CD4-positive, alpha-beta T cell treated with Interleukin-6 at 100 ng/mL for 8 hours (primary cell): Measurements from ENCODE around the gene HSPG2.
"Not testable (repeated sequence)": the region's sequence is repeated elsewhere in the genome, so short reads cannot be mapped to it uniquely, and the experiment has no call there.

Experiments used
- DNase-seq: peaks from one replicate; pipeline ENCODE4 v3.0.0-alpha.2; 2020; ENCODE audit warnings: mixed read lengths, low spot score

The HSPG2 gene

DNA sequence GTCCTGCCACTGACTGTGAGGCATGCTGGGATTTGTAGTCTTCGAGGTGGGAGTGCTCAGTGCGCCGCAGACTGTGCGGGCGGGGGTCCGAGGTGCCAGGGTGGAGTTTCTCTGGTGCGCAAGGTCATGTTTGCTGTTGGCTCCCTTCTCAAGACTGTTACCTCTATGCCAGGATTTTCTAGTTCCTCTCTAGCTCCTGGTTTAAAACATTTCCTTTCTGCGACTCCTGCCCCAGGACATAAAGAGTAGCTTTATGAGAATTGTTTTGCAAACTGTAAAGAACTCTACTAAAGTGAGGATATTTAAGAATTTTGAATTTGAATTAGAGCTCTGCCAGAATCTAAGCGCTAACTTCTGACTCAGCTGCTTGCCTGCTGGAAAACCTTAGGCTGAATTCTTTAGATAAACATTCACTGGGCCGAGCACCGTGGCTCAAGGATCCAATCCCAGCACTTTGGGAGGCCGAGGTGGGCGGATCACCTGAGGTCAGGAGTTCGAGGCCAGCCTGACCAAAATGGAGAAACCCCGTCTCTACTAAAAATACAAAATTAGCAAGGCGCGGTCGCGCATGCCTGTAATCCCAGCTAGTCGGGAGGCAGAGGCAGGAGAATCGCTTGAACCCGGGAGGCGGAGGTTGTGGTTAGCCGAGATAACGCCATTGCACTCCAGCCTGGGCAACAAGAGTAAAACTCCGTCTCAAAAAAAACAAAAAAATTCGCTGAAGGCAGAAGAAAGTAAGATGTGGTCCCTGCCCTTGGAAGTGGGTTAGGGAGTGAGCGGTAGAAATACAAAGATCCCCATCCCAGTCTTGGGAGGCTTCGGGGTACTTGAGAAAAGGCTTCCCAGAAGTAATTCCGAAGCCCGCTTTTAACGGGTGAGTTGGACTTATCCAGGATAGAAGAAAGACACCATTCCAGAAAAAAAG, 153.2 kb downstream of the HSPG2 start:
- no peak for DNase-seq

DNA sequence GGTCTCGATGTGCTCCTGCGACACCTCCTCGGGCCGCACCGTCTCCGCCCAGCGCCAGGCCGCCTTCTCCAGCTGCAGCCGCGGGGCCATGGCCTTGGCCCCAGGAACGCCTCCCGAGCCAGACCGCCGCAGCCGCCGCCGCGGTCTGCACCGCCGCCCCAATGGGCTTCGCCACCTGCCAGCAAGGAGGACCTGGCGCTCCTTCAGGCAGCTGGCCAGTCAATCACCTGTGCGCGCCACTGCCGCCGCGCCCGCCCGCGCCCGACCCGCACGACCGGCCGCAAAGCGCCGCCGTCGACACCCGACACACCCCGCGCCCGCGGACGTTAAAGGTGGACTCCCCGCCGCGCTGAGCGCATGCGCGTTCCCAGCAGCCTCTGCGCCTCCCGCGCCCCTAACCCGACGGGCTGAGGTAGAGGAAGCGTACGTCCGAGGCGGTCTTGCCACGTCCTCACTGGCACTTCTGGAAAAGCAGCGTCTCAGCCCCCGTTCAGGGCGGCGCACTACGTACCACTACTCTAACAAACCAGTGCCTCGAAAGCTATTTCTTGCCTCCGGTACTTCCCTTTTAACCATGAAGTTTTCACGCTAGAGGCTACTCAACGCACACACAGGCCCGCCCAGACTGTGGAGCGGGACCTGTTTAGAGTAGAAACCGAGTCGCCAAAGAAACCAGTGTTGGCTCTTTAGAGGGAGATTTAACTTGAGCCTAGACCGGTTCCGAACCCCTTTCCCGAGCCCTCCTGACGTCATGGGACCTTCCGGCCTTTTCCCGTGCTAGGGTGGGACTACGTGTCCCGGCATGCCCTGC, 154.0 kb downstream of the HSPG2 start, which contains the start of gene USP48:
USP48 (minus strand) TSS at position 282 of the 811 bp plus-strand sequence; CDS start at position 90, 192 bp downstream.
- peak; percentile 97 for DNase-seq

DNA sequence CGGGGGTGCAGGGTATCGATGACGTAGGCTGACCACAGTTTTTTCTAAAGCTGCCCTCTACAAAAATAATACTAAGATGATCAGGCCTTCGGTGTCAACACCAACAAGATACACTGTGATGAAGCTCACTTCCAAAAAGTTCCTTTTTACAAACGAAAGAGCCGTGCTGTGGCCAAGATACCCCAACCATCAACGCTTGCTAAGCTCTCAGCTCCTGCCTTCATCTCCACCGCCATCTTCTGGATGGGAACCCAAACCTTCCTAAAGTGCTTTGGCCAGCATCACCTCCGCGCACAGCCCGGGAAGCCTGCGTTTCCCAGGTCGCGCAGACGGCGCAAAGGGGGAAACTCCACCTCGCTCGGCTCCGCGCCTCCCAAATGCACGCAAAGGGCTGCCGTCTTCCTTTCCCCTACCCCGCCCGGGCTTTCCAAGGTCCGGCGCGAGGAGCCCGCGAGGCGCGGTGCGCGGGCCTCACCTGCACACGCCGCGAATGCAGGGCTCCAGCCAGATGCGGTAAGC, 154.7 kb downstream of the HSPG2 start:
- peak; percentile 32 for DNase-seq

DNA sequence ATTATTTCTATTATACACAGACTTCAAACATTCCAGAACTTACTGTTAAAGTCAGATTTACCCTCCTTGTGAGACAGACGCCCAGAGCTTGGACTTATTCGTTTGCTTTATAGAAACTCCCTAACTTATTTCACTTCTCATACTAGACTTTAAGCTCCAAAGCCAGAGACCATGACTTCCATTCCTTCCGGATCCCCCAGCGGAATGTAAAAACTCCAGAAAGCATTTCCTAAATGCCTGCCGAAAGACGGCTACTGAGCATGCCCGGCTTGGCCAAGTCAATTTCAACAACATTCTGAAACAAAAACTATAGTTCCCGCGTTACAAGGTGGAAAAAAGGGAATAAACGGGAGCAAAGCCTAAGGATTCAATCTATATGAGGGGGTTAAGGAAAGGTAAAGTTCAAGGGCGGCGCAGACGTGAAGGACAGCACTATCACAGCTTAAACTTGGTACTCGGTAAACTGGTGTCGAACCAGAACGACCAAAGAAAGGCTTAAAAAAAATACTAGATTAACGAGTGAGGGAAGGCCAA, 155.2 kb downstream of the HSPG2 start:
- no peak for DNase-seq

DNA sequence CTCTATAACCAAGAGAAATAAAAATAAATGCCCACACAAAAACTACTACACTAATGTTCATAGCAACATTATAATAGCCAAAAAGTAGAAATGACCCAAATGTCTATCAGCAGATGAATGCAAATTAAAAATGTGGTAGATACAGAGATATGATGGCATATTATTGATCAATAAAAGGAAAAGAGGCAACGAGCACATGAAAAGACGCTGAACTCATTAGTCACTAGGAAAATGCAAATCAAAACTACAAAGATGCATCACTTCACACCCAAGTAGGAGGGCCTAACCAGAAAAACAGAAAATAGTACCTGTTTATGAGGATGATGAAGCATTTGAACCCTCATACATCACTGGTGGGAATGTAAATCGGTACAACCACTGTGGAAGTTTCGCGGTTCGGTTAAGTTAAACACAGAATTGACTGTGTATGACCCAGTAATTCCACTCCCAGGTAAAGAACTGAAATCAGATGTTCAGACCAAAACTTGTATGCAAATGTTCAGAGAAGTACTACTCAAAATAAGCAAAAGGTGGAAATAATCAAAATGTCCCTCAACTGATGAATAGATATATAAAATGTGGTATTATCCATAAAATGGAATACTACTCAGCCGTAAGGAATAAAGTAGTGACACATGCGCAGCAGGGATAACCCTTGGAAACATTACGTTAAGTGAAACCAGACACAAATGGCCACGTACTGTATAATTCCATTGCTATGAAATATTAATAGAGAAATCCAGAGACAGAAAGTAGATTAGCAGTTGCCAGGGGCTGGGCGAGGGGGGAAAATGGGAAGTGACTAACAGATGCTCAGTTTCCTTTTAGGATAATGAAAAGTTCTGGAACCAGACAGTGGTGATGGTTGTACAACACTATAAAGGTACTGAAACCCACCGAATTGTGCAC, 157.2 kb downstream of the HSPG2 start:
- DNase-seq: no peak

DNA sequence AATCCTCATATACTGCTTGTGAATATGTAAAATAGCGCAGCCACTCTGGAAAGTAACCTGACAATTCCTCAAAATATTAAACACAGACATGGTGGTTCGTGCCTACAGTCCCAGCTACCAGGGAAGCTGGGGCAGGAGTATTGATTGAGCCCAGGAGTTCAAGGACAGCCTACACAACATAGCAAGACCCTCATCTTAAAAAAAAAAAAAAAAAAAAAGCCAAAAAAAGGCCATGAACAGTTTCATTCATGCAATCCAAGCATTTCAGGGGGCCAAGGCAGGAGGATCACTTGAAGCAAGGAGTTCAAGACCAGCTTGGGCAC, 158.7 kb downstream of the HSPG2 start:
- DNase-seq: no peak

DNA sequence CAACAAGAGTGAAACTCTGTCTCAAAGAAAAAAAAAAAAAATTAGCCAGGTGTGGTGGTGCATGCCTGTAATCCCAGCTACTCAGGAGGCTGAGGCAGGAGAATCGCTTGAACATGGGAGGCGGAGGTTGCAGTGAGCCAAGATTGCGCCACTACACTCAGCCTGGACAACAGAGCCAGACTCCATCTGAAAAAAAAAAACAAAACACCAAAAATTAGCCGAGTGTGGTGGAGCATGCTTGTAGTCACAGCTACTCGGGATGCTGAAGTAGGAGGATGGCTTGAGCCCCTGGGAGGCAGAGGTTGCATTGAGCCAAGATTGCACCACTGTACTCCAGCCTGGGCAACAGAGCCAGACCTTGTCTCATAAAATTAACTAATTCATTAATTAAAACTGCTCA, 160.2 kb downstream of the HSPG2 start:
- DNase-seq: not testable (repeated sequence)

DNA sequence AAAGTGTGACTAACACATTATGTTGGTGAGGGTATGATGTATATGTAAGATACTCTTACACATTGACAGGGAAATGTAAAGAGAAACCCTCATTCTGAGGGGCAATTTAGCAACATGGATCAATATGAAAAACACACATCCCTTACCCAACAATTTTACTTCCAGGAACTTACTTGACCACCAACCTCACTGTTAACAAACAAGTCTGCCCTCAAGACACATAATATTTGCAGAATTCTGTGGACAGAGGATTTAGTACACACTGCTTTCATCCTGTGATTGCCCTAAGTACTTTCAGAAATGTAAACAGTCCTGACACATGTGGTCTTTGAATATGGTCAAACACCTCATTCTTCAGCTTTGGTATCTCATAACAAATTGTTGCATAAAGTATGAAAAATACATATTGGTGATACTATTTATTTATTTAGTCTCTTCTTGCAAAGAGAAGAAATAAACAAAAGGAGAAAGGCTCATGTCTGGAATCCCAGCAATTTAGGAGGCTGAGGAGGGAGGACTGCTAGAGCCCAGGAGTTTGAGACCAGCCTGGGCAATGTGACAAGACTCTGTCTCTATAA, 161.0 kb downstream of the HSPG2 start:
- DNase-seq: no peak

DNA sequence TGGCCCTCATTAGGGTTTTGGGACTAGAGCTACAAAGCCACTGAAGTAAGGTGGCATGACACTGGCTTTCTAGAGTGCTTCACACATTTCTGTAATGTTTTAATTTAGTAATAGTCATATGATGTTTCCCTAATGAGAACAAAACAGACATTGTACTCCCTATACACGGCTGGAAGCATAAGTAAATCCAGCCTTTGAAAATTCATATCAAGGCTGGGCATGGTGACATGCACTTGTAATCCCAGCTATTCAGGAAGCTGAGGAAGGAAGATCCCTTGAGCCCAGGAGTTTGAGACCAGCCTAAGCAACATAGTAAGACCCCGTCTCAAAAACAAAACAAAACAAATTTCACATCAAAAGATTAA, 161.6 kb downstream of the HSPG2 start:
- DNase-seq: no peak

DNA sequence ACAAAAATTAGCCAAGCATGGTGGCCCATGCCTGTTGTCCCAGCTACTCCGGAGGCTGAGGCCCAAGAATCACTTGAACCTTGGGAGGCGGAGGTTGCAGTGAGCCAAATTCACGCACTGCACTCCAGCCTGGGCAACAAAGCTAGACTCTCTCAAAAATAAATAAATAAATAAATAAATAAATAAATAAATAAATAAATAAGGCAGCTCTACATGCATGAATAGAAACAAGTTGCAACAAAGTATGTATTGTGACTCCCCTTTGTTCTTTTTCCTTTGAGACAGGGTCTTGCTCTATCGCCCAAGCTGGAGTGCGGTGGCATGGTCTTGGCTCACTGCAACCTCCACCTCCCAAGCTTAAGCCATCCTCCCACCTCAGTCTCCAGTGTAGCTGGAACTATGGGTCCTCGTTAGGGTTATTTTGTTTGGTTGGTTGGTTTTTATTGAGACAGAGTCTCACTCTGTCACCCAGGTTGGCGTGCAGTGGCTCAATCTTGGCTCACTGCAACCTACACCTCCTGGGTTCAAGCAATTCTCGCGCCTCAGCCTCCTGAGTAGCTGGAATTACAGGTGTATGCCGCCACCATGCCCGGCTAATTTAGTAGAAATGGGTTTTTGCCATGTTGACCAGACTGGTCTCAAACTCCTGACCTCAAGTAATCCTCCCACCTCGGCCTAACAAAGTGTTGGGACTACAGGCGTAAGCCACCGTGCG, 162.1 kb downstream of the HSPG2 start:
- DNase-seq: no peak

DNA sequence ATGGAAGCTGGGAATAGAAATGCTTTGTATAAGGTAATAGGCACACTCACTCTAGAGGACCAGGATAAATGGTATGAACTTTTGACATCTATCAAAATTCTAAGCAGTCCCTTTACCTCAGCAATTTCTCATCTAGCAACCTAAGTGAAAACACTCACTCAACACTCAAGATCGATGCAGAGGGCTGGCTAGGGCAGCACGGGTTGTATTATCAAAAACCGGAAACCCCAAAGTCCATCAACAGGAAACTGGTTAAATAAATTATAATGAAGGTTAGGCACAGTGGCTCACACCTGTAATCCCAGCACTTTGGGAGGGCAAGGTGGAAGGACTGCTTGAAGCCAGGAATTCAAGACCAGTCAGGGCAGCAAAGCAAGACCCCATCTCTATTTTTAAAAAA, 163.5 kb downstream of the HSPG2 start:
- peak; percentile 17 for DNase-seq
